ENCODE data around the gene UPP2. TPM values are rescaled to one million over a fixed set of nuclear protein-coding genes. Genes with fewer than 3 reads are reported as not detected.

Gene UPP2
- polyA plus RNA-seq, 1 donor = 0.11 TPM

DNA sequence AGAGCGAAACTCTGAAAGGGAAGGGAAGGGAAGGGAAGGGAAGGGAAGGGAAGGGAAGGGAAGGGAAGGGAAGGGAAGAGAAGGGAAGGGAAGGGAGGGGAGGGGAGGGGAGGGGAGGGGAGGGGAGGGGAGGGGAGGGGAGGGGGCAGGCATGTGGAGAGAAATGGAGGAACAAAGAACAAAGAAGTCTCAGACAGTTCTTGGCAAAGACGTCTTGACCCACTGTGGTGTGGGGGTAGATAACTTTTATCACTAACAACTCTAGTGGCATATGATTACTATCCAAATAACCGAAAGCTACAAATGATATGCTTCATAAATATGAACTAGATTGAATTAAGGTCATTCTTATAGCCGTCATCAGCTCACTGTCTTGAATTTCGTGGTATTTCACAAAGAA, 3.2 kb downstream of the UPP2 start:
- no peak for DNase-seq (ENCODE audit: low read depth)

GRCh38 chr2:158112992-158113391, 11.3 kb downstream of the UPP2 start:
- DNase-seq (ENCODE audit: low read depth) = no peak

DNA sequence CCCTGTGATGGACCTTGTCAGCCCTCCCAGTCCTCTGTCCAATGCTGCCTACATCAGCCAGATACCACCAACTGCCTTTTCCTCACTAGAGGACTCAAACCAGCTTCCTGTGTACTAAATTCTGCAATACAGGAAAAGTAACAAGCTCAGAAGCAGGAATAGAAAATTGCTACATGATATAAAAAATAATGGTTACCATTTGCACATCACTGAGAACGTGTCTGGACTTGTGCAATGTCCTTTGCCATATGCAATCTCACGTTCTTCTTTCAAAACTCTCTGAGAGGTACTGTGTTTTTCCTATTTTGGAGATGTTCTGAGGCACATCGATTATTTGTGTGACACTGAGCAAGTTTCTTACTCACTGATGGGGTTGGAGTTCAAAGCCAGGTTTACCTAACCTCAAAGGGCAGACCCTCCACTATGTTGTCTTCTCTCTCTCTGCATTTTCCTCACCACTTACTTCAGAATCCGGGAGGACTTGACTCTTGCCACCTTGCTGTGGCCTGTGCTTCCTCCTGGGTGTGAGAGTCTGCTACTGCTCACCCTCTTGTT, 12.1 kb downstream of the UPP2 start:
- DNase-seq (ENCODE audit: low read depth) = no peak

DNA sequence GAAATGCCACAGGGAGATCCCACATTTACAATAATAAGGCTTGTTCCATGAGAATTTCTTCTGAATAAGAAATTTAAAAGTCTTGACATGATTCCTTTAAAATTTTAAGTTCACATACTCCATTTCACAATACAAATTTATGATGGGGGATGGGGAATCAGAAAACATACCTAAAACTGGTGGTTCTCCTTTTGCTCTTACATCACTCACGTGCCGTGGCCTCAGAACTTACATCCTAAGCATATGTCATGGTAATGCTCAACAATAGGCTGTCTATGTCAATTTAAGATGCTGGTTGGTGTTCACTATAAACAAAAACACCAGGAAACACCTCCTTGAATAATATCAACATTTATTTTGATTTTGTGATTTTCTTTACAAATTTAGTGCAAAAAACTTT, 12.8 kb downstream of the UPP2 start:
- no peak for DNase-seq (ENCODE audit: low read depth)

GRCh38 chr2:158115202-158115767, 13.6 kb downstream of the UPP2 start:
- DNase-seq (ENCODE audit: low read depth) = no peak

GRCh38 chr2:158116936-158117335, 15.3 kb downstream of the UPP2 start:
- DNase-seq (ENCODE audit: low read depth) = no peak

DNA sequence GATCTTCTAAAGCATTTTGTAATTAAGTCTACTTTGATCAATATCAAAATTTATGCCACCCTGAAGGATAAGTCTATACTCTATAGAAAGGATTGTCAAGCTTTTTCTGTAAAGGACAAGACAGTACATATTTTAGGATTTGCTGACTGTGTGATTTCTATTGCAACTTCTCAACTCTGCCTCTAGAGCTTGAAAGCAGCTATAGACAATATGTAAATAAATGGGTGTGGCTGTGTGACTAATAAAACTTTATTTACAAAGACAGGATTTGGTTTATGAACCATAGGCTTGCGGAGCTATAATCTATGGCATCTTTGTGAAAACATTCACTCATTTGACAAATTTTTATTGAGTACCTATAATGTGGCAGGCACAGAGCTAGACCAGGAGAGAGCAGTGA, 18.4 kb downstream of the UPP2 start:
- DNase-seq (ENCODE audit: low read depth) = no peak

GRCh38 chr2:158120664-158121641, 19.3 kb downstream of the UPP2 start:
- DNase-seq (ENCODE audit: low read depth) = no peak

DNA sequence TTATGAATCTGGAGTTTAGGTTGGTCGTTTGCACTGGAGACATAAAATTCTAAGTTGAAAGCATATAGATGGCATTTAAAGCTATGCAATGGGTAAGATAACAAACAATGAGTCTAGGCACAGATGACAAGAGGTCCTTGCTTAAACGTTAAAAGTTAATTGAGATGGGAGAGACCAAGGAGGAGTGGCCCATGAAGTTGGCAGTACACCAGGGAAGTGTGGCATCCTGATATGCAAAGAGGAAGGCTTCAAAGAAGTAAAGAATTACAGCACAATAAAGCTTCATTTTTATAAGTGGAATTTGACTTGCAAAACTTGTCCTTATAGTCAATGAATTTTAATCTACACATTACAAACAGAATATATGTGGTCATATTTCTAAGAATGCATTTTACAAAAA, 23.2 kb downstream of the UPP2 start:
- DNase-seq (ENCODE audit: low read depth) = no peak

DNA sequence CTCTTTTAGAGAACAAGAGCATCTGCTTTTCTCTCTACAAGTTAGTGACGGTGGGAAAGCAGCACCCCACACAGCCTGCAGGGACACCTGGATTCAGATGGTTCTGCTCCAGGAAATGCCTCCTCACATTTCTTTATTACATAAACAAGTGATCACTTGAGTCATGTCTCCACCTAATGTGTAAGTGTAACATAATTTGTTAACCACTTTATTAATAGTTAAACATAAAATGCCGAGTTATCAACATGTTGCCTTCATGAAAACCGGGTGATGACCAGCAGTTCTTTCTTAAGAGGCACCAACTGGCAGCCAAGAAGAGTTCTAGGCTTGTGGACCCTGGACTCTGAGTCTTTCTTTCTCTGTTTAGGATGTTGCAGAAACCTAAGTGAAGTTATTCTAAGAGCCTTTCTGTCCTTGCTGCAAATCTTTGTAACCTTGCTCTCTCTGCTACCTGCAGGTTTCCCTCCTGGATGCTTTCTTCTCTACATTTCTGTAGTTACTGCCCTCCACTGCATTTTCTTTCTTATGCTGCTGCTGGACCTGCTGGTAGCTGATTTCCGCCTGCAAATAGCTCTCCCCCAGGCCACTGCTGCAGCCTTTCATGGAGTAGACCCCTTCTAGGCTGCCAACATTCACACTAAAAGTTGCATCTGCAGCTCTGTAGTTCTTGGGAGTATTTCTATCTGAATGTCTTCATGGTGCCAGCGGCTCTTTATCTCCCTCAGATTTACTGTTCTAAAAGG, 24.3 kb downstream of the UPP2 start:
- no peak for DNase-seq (ENCODE audit: low read depth)

DNA sequence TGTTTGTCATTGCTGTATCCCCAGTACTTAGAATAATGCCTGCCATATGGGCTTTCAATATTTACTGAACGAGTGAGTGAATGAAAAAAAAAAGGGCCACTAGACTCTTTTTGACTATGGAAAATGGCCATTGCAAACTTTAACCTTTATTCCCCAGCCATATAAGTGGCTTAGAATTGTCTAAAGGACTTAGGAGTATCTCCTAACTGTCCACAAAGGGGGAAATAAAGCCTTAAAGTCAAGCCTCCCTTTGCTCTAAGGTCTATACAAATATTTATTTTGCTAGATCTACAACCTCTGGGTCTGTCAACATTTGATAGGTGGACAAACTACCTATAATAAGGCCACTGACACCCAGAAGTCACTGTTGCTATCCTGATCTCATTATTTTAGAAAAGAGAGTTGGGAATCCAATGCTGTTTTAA, 25.7 kb downstream of the UPP2 start:
- no peak for DNase-seq (ENCODE audit: low read depth)

GRCh38 chr2:158128168-158128973, 26.7 kb downstream of the UPP2 start:
- no peak for DNase-seq (ENCODE audit: low read depth)

DNA sequence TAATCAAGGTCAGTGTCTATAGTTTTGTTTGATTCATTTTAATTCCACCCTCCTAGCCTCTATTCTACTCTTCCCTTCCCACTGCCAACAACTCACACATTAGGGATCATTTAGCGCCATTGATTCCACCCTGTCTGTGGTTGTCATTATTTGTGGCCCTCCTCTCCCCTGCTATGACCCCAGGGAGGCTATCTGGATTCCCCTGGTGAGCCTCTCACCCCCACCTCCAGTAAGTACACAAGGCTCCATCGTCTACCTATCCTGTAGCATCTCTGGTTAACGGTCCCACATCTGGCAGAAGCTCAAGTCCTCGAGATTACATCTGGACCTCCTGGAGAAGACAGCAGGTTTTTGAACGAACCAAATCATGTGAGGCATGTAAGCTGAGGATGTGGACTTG, 27.4 kb downstream of the UPP2 start:
- DNase-seq (ENCODE audit: low read depth) = no peak

DNA sequence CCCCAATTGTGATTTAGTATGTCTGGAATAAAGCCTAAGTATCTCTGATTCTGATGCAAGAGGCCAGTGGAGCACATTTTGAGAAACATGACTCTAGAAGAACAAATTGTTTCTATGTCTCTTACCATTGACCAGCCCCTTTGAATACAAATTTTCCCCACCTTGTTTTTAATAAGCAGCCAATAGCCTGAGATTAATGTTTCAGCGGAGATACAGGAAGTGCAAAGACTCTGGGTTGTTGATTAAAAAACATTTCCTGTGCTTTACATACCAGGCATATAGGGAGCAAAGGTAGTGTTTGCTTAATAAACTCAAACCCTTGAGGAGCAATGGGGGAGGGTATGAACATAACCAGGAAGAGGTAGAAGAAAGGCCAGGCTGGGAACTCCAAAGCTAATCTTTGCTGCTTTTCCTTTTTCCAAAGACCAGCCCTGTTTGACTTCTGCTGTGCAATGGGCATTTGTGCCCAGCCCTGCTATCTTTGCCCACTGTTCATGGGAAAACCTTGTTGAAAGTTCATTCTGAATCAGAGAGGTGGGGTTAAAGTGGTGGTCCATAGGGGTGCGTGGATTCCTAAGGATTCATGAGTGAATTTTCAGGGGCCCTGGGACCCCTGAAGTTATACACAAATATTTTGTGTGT, 29.3 kb downstream of the UPP2 start:
- DNase-seq (ENCODE audit: low read depth) = no peak

DNA sequence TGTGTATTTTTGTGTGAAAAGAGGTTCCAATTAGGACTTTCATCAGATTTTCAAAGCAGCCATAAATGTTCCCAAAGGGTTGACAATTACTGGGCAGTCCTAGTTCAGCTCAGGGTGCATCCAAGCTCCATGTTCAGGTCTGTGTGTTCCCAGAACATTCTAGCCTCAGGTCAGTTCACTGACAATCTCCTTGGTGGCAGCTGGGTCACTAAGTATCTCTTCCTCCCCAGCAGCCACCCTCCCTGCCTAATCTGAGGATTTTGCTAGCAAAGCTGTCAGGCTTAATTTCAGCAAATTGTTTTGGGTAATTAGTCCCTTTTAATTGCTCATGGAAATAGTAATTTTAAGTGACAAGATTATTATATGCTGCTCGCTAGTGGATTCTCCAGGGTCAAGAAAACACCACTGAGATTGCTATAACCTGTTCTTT, 29.8 kb downstream of the UPP2 start:
- no peak for DNase-seq (ENCODE audit: low read depth)

DNA sequence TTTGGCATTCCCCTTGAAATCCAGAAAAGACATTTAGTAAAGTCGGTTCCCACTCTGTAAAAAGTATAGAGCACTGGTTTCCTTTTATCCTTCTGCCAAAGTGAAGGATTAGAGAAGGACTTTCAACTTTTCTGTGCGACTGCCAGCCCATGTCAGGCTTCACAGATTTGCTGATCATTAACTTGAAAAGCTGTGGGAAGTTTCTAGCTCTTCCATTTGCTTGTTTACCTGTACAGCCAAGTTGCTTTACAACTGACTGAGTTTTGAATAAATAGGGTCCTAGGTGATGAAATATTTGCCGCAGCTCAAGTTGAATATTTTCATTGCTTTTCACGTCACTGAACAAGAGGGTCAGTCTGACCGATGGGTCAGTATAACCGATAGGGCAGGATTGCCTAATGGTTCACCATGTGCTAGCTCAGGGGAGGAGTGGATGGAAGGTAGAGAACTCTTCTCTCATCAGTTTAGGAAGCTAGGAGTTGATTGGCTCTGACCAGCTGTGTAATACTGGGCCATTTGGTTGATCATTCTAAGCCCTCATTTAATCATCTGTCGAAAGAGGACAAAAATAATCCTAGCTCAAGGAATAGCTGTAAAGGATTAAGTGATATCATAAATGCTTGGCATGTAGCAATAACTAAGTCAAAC, 30.4 kb downstream of the UPP2 start:
- no peak for DNase-seq (ENCODE audit: low read depth)

GRCh38 chr2:158134055-158134454, 32.4 kb downstream of the UPP2 start:
- no peak for DNase-seq (ENCODE audit: low read depth)

DNA sequence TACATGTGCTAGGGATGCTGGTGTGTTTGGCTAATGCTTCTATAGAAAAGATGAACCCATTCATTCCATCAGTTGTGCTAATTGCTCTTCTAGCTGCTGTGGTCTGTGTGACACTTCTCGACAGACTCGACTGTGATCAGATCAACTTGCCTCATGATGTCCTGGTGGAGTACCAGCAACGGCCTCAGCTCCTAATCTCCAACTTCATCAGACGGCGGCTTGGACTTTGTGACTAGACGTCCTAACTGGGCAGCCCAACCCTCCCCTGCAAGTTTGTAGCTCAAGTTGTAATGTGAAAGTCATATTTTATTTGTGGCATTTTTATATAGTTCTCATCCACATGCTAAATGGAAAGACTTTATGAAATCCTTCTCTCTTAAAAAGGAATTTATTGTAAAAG, 33.0 kb downstream of the UPP2 start:
- DNase-seq (ENCODE audit: low read depth) = no peak

- DNase-seq (ENCODE audit: low read depth) = no peak
Observed at GRCh38 chr2:158135096-158135495, 33.4 kb downstream of the UPP2 start.

GRCh38 chr2:158138255-158138654, 36.6 kb downstream of the UPP2 start:
- no peak for DNase-seq (ENCODE audit: low read depth)
